ENCODE results near the gene ABCC4. TPM values are rescaled to one million over a fixed set of nuclear protein-coding genes. Genes with fewer than 3 reads are reported as not detected.

The ABCC4 gene
- polyA plus RNA-seq, 4 donors, result 9.4 to 22.8 (median 21.4) TPM

DNA sequence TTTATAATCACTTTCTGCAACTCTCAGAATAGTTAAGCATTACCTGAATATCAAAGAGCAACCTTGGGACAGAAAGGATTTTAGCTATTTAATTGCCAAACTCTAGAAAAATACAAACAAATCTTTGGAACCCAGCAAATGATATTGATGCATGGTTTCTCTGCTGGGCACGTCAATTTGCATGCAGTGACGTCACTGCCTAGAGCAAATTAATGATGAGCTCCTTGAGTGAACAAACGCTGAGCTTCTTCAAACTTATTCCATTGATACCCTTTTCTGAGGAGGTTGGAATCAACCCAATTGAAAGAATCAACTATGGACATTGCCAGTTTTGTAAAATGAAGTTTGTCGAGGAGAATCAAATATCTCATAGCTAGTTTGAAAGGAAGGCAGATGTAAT, 329.0 kb downstream of the ABCC4 start:
- DNase-seq (ENCODE audit: low read depth in 4 of 4, low spot score in 3 of 4), result no peak
